Retinal pigment epithelial cell (primary cell): Measurements from ENCODE around the gene LENG8.
"Not testable (repeated sequence)": the region's sequence is repeated elsewhere in the genome, so short reads cannot be mapped to it uniquely, and the experiment has no call there.

Experiments
- DNase-seq: peaks from one replicate; pipeline ENCODE4 v3.0.0-alpha.2; 2010; ENCODE audit warnings: low read depth
- H3K4me3 ChIP-seq: 2 replicates; pipeline ENCODE4 v1.5.1; 2011; ENCODE audit warnings: mild to moderate bottlenecking, low read length, control low read depth, moderate library complexity
- TF ChIP-seq, protein P1 (sequence below): conservative IDR thresholded peaks from 2 replicates; pipeline ENCODE4 v1.5.1; 2011; ENCODE audit warnings: low read depth, low read length, control low read depth, inconsistent platforms

Gene LENG8

DNA sequence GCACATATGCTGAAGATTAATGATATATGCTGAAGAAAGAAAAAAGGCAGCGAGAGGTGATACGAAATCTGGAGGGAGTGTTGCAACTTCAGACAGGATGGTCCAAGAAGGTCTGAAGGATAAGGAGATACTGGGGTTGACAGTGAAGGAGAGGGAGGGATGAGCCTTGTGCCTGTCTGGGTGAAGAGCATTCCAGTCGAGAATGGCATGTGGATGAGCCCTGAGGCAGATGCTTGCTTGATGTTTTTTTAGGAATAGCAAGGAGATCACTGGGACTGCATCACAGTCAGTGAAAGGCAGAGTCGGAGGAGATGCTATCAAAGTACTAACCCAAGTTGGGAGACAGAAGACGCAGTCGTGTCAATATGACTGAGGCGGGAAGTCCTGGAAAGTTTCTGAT is 40.3 kb downstream of the LENG8 start:
- TF ChIP-seq, protein P1, sequence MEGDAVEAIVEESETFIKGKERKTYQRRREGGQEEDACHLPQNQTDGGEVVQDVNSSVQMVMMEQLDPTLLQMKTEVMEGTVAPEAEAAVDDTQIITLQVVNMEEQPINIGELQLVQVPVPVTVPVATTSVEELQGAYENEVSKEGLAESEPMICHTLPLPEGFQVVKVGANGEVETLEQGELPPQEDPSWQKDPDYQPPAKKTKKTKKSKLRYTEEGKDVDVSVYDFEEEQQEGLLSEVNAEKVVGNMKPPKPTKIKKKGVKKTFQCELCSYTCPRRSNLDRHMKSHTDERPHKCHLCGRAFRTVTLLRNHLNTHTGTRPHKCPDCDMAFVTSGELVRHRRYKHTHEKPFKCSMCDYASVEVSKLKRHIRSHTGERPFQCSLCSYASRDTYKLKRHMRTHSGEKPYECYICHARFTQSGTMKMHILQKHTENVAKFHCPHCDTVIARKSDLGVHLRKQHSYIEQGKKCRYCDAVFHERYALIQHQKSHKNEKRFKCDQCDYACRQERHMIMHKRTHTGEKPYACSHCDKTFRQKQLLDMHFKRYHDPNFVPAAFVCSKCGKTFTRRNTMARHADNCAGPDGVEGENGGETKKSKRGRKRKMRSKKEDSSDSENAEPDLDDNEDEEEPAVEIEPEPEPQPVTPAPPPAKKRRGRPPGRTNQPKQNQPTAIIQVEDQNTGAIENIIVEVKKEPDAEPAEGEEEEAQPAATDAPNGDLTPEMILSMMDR: no peak
- H3K4me3 ChIP-seq: no peak overlapping the region
- no peak for DNase-seq

GRCh38 chr19:54489766-54490165 is 40.8 kb downstream of the LENG8 start:
- H3K4me3 ChIP-seq: no peak overlapping the region
- TF ChIP-seq, protein P1: no peak
- DNase-seq: no peak

GRCh38 chr19:54492568-54492967 is 43.6 kb downstream of the LENG8 start:
- TF ChIP-seq, protein P1: no peak
- no peak overlapping the region for H3K4me3 ChIP-seq
- no peak for DNase-seq

DNA sequence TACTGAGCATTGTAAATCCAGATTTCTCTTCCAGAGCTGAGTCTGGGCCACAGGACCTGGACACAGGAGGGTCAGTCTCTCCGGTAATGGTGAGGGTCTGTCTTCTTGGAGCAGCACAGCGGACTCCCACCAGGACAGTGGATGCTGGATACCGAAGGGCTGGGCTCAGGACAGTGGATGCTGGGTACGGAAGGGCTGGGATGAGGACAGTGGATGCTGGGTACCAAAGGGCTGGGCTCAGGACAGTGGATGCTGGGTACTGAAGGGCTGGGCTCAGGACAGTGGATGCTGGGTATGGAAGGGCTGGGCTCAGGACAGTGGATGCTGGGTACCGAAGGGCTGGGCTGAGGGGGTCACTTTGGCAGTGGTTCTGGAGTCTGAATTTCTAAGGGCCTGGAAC is 44.1 kb downstream of the LENG8 start:
- DNase-seq, H3K4me3 ChIP-seq: not testable (repeated sequence)

DNA sequence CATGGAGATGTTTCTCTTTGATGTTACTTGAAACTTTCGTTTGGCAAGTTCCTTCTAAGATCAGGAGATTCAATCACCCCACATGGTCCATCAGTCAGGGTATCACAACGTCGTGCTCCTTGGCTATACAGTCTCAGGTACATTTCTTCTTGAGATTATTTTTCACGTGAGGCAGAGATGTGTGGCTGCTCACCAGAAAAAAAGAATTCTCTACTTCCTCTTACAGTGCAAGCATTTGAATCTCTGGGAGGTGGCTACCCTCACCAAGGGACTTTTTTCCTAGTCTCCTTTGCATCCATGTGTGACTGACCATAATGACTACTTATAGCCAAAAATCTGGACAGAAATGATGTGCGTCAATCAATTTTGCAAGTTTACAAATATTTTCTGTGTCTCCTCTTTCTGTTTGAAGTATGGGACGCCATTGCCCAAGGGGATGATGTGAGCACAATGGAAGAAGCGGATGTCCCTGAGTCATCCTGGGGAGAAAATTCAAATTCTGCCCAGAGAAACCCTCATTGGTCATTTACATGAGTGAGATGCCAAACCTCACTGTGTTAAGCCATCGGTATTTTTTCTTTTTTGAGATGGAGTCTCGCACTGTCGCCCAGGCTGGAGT is 45.1 kb downstream of the LENG8 start:
- TF ChIP-seq, protein P1: no peak
- DNase-seq: no peak
- no peak overlapping the region for H3K4me3 ChIP-seq

- not testable (repeated sequence) for DNase-seq, H3K4me3 ChIP-seq
Measured at GRCh38 chr19:54495284-54495683, 46.3 kb downstream of the LENG8 start.

DNA sequence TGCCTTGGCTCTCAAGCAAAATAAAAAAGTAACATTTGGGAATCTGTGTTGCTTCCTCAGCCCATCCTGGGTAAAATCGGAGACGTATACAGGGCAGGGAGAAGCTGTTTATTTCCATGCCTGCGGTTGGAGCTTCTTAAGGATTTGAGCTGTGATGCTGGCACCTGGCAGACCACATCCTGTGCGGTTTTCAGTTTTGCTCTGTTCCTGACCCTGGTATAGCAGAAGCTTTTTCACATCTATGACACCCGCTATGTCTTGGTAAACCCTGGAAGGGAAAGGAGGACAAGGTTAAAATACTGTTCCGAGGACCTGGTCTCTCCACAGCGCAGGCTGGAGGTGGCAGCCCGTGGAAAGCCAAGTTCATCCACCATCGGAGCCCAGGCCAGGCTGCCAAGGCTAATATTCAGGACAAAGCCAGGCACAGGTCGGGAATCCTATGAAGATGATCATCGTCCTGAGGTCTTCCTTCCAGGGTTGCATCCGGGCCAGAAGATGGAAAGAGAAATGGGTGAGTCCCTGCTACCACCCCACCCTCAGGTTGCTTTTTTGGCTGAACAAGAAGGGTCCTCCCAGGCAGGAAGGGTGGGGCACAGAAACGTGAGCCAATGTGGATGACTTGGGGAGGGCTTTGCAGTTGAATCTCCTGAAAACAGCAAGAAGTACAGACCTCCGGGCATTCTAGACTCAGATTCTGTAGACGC is 48.9 kb downstream of the LENG8 start:
- not testable (repeated sequence) for H3K4me3 ChIP-seq, DNase-seq

DNA sequence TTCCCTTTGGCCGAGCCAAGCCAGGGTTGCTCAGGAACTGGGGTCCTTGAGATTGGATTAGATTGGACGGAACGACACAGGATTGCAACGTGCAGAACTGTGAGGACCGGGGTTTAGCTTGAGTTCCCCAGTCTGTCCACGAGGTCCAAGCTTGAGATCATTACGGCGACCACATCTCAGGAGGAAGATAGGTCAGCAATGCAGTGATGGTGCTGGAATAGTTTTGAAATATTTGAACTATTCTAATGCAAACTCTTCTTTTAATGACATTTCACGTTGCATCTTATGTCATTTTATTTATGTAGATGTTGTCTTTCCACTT is 49.4 kb downstream of the LENG8 start:
- H3K4me3 ChIP-seq, DNase-seq: not testable (repeated sequence)

GRCh38 chr19:54502518-54503048 is 53.6 kb downstream of the LENG8 start, which contains the start of gene LAIR2:
TSS of gene LAIR2 (plus strand) at chr19:54502831. CDS start at chr19:54502919, 88 bp downstream.
- no peak for DNase-seq
- no peak within 1 kb of the TSS for H3K4me3 ChIP-seq
- TF ChIP-seq, protein P1: no peak

DNA sequence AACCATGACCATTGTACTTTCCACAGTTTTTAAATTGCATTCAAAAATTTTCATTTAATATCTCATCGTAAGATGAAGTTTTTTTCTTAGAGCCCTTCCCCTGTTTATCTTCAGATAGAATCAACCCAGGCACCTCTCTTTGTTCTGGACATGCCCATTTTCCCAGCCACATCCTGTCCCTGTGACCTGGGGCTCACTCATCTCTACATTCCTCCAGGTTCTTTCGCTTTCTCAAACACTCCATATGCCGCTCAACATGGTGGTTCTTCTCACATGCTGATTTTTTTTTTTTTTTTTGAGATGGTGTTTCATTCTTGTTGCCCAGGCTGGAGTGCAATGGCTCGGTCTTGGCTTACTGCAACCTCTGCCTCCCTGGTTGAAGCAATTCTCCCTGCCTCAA is 56.5 kb downstream of the LENG8 start:
- H3K4me3 ChIP-seq, DNase-seq: not testable (repeated sequence)
